ENCODE measurements around the gene SUMF1. TPM values are rescaled to one million over a fixed set of nuclear protein-coding genes. Genes with fewer than 3 reads are reported as not detected.
A peak's percentile ranks its signal among the peaks of the same experiment; 100 is the strongest.

The SUMF1 gene
- total RNA-seq, 1 experiment from 2014 or later, result 11.8 TPM

DNA sequence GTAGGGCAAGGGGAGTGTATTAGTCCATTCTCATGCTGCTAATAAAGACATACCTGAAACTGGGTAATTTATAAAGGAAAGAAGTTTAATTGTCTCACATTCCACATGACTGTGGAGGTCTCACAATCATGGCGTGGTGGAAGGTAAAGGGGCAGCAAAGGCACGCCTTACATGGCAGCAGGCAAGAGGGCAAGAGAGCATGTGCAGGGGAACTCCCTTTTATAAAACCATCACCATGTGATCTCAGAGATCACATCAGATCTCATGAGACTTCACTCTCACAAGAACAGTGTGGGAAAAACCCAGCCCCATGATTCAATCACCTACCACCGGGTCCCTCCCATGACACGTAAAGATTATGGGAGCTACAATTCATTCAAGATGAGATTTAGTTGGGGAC lies 41.4 kb downstream of the SUMF1 start:
- no peak overlapping the region for H3K4me3 Mint-ChIP-seq (ENCODE audit: unreplicated experiment)
- no peak for DNase-seq (ENCODE audit: unreplicated experiment)
- H3K27ac Mint-ChIP-seq (ENCODE audit: low read depth, unreplicated experiment), result peak overlapping the region; percentile 82
- intact Hi-C loops (cut with micrococcal nuclease), result loop anchor here (5.0 kb wide), 1 partner anchor 157 kb away; no protein-coding TSS in a partner anchor
- H3K36me3 Mint-ChIP-seq (ENCODE audit: insufficient read depth, unreplicated experiment), result peaks cover 5% of the 10 kb centered on the region
- POLR2A ChIA-PET, result no interaction called here
- CTCF ChIA-PET, result no interaction called here
- BruUV-seq (replicated peaks), result no TSS peak
- no peaks in the 10 kb centered on the region for H3K27me3 Mint-ChIP-seq (ENCODE audit: insufficient read depth, unreplicated experiment)
- TF ChIP-seq CTCF (IDR thresholded peaks at IDR 0.05; ENCODE audit: unreplicated experiment), result no peak
- H3K4me1 Mint-ChIP-seq (ENCODE audit: insufficient read depth, unreplicated experiment), result peaks cover 22% of the 10 kb centered on the region
- H3K9me3 Mint-ChIP-seq (ENCODE audit: unreplicated experiment), result no peaks in the 10 kb centered on the region

DNA sequence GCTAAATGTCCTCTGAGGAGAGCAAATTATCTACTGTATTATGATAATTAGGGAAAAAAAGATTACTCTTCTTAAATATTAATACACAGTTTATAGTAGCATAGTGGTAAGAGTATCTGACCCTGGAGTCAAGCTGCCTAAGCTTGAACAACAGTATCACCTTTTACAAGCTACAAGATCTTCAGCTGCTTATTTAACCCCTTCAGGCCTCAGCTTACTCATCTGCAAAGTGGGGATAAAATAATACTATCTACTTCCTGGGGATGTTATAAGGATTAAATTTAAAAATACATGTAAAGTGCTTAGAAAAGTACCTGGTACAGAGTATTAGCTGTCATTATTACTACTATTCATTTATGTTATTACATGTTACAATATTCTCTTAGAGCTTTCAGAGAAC lies 42.0 kb downstream of the SUMF1 start:
- H3K4me1 Mint-ChIP-seq (ENCODE audit: insufficient read depth, unreplicated experiment), result peaks cover 22% of the 10 kb centered on the region
- no peaks in the 10 kb centered on the region for H3K36me3 Mint-ChIP-seq (ENCODE audit: insufficient read depth, unreplicated experiment)
- peak overlapping the region; percentile 82 for H3K27ac Mint-ChIP-seq (ENCODE audit: low read depth, unreplicated experiment)
- POLR2A ChIA-PET, result no interaction called here
- no peaks in the 10 kb centered on the region for H3K9me3 Mint-ChIP-seq (ENCODE audit: unreplicated experiment)
- intact Hi-C loops (cut with micrococcal nuclease), result loop anchor here (5.0 kb wide), 1 partner anchor 157 kb away; no protein-coding TSS in a partner anchor
- H3K4me3 Mint-ChIP-seq (ENCODE audit: unreplicated experiment), result no peak overlapping the region
- BruUV-seq (replicated peaks), result no TSS peak
- no peaks in the 10 kb centered on the region for H3K27me3 Mint-ChIP-seq (ENCODE audit: insufficient read depth, unreplicated experiment)
- CTCF ChIA-PET, result no interaction called here
- no peak for DNase-seq (ENCODE audit: unreplicated experiment)
- TF ChIP-seq CTCF (IDR thresholded peaks at IDR 0.05; ENCODE audit: unreplicated experiment), result no peak

GRCh38 chr3:4421121-4421520 lies 45.9 kb downstream of the SUMF1 start:
- ChIA-PET CTCF (interaction anchor here (0.5 to 1.5 kb wide), 3 partner anchors 71 to 349 kb away, joined by 3 to 5 read pairs (median 5); no protein-coding TSS in a partner anchor), POLR2A (no interaction called here)
- intact Hi-C loops (cut with micrococcal nuclease), result no loop called here
- H3K4me1 Mint-ChIP-seq (ENCODE audit: insufficient read depth, unreplicated experiment), result peaks cover 18% of the 10 kb centered on the region
- H3K36me3 Mint-ChIP-seq (ENCODE audit: insufficient read depth, unreplicated experiment), result no peaks in the 10 kb centered on the region
- peak; percentile 23 for DNase-seq (ENCODE audit: unreplicated experiment)
- TF ChIP-seq CTCF (IDR thresholded peaks at IDR 0.05; ENCODE audit: unreplicated experiment), result no peak
- no TSS peak for BruUV-seq (replicated peaks)
- no peaks in the 10 kb centered on the region for H3K9me3 Mint-ChIP-seq (ENCODE audit: unreplicated experiment)
- no peak overlapping the region for H3K4me3 Mint-ChIP-seq (ENCODE audit: unreplicated experiment)
- no peaks in the 10 kb centered on the region for H3K27me3 Mint-ChIP-seq (ENCODE audit: insufficient read depth, unreplicated experiment)
- no peak overlapping the region for H3K27ac Mint-ChIP-seq (ENCODE audit: low read depth, unreplicated experiment)

GRCh38 chr3:4419920-4420319 lies 47.1 kb downstream of the SUMF1 start:
- intact Hi-C loops (cut with micrococcal nuclease), result loop anchor here (5.0 kb wide), 2 partner anchors 52 to 212 kb away; no protein-coding TSS in a partner anchor
- CTCF ChIA-PET, result interaction anchor here (1.0 kb wide), 1 partner anchor 12 kb away, joined by 4 read pairs; no protein-coding TSS in a partner anchor
- no peaks in the 10 kb centered on the region for H3K36me3 Mint-ChIP-seq (ENCODE audit: insufficient read depth, unreplicated experiment)
- H3K4me3 Mint-ChIP-seq (ENCODE audit: unreplicated experiment), result no peak overlapping the region
- H3K4me1 Mint-ChIP-seq (ENCODE audit: insufficient read depth, unreplicated experiment), result peaks cover 8% of the 10 kb centered on the region
- no peak overlapping the region for H3K27ac Mint-ChIP-seq (ENCODE audit: low read depth, unreplicated experiment)
- TF ChIP-seq CTCF (IDR thresholded peaks at IDR 0.05; ENCODE audit: unreplicated experiment), result no peak
- H3K27me3 Mint-ChIP-seq (ENCODE audit: insufficient read depth, unreplicated experiment), result no peaks in the 10 kb centered on the region
- POLR2A ChIA-PET, result no interaction called here
- no peak for DNase-seq (ENCODE audit: unreplicated experiment)
- no TSS peak for BruUV-seq (replicated peaks)
- H3K9me3 Mint-ChIP-seq (ENCODE audit: unreplicated experiment), result no peaks in the 10 kb centered on the region

Measured in MCF 10A (cell line).